Keratinocyte (primary cell): ENCODE measurements around the gene SLC23A2. TPM values are rescaled to one million over a fixed set of nuclear protein-coding genes. Genes with fewer than 3 reads are reported as not detected.

Experiments used
- DNase-seq: peaks from one replicate; pipeline ENCODE4 v3.0.0-alpha.2; 2011; ENCODE audit warnings: low read depth, missing footprints, low spot score
- FAIRE-seq: peaks from 2 replicates; lab custom pipeline; 2011; peaks lifted over from hg19 to GRCh38; lab: Jason Lieb, UNC
- H2AFZ ChIP-seq: 2 replicates; pipeline ENCODE4 v1.6.0; 2012; ENCODE audit warnings: low read length, control low read depth, inconsistent platforms; ENCODE audit not compliant: control insufficient read depth
- H3K27ac ChIP-seq: 2 replicates; pipeline ENCODE4 v1.5.1; 2011; ENCODE audit warnings: low read length; ENCODE audit not compliant: control insufficient read depth, insufficient read depth
- H3K27me3 ChIP-seq: 3 replicates; pipeline ENCODE4 v1.6.0; 2011; ENCODE audit warnings: low read length; ENCODE audit not compliant: control insufficient read depth, insufficient read depth; ENCODE audit errors: extremely low read depth
- H3K36me3 ChIP-seq, 2 experiments: 2 replicates in 1 of 2; 3 replicates in 1 of 2; pipeline ENCODE4 v1.5.1; 2011; ENCODE audit warnings: low read length in 2 of 2, mild to moderate bottlenecking in 1 of 2; ENCODE audit not compliant: control insufficient read depth in 2 of 2, insufficient read depth in 2 of 2; ENCODE audit errors: extremely low read depth in 1 of 2
- H3K4me1 ChIP-seq: 3 replicates; pipeline ENCODE4 v1.5.1; 2011; ENCODE audit warnings: low read length; ENCODE audit not compliant: control insufficient read depth, insufficient read depth; ENCODE audit errors: extremely low read depth
- H3K4me2 ChIP-seq: 3 replicates; pipeline ENCODE4 v1.6.0; 2011; ENCODE audit warnings: low read depth, low read length; ENCODE audit not compliant: control insufficient read depth, insufficient read depth; ENCODE audit errors: extremely low read depth
- H3K4me3 ChIP-seq, 3 experiments: fragments of 200-600 bp in 1 of 3; sonication (generic) in 1 of 3; 2 replicates in 2 of 3; 3 replicates in 1 of 3; pipeline ENCODE4 v1.5.1; 2011 to 2016; ENCODE audit warnings: low read length in 3 of 3, mild to moderate bottlenecking in 3 of 3, control low read depth in 2 of 3, inconsistent platforms in 1 of 3, low read depth in 1 of 3, mixed read lengths in 1 of 3, mixed run types in 1 of 3, moderate library complexity in 1 of 3; ENCODE audit not compliant: control insufficient read depth in 2 of 3, insufficient read depth in 2 of 3; ENCODE audit errors: extremely low read depth in 1 of 3
- H3K79me2 ChIP-seq: 2 replicates; pipeline ENCODE4 v1.6.0; 2012; ENCODE audit warnings: low read length; ENCODE audit not compliant: control insufficient read depth, insufficient read depth
- H3K9ac ChIP-seq: 3 replicates; pipeline ENCODE4 v1.6.0; 2011; ENCODE audit warnings: low read length; ENCODE audit not compliant: control insufficient read depth, insufficient read depth; ENCODE audit errors: extremely low read depth
- H3K9me1 ChIP-seq: 3 replicates; pipeline ENCODE4 v1.6.0; 2011; ENCODE audit warnings: low read length; ENCODE audit not compliant: control insufficient read depth, insufficient read depth; ENCODE audit errors: extremely low read depth
- H3K9me3 ChIP-seq: 2 replicates; pipeline ENCODE4 v1.5.1; 2012; ENCODE audit warnings: low read depth, low read length; ENCODE audit not compliant: control insufficient read depth
- H4K20me1 ChIP-seq: 3 replicates; pipeline ENCODE4 v1.6.0; 2011; ENCODE audit warnings: low read length; ENCODE audit not compliant: control insufficient read depth, insufficient read depth; ENCODE audit errors: extremely low read depth
- CTCF ChIP-seq, 3 experiments: IDR thresholded peaks in 1 of 3; conservative IDR thresholded peaks in 1 of 3; optimal IDR thresholded peaks in 1 of 3; 2 replicates in 2 of 3; 3 replicates in 1 of 3; pipeline versions ENCODE3 to v1.5.1; 2011; ENCODE audit warnings: low read length in 3 of 3, mild to moderate bottlenecking in 3 of 3, moderate library complexity in 2 of 3, control low read depth in 1 of 3, inconsistent platforms in 1 of 3; ENCODE audit not compliant: insufficient read depth in 2 of 3; ENCODE audit errors: extremely low read depth in 1 of 3
- EZH2 ChIP-seq: IDR thresholded peaks from one replicate; pipeline ENCODE4 v1.6.1; 2012; ENCODE audit warnings: inconsistent platforms, mild to moderate bottlenecking, low read length, moderate library complexity
- dilution Hi-C: fragments of 300-500 bp; cut with MboI; formaldehyde crosslinking; loops from one replicate; pipeline ENCODE4 v1.7.0; 2020; ENCODE audit warnings: low sequenced_read_pairs; ENCODE audit not compliant: extremely low pct_ligation_motif_present
- polyA plus RNA-seq, 5 experiments: library from polyadenylated mRNA; depleted of rRNA in 3 of 5; stranded (reverse) in 3 of 5; stranded (forward) in 1 of 5; unstranded in 1 of 5; fragments of >200 nt; gene quantifications; 1 replicate in 1 of 5; 2 replicates in 3 of 5; 3 replicates in 1 of 5; pipeline versions ENCODE4 v1.2.1 to v1.2.3, GENCODE V29; 2011 to 2012; ENCODE audit warnings: missing spikeins in 2 of 5, low read depth in 1 of 5, low replicate concordance in 1 of 5

SLC23A2 gene
- polyA plus RNA-seq, 1 donor (not counting 4 experiments of a cell fraction or from before 2014, with no cell fraction given), result 13.4 TPM

GRCh38 chr20:4985658-4986057 is 15.7 kb downstream of the SLC23A2 start:
- H4K20me1 ChIP-seq, result no peaks in the 10 kb centered on the region
- no peak overlapping the region for H3K27ac ChIP-seq
- no peak for TF ChIP-seq CTCF (optimal IDR thresholded peaks at IDR 0.05 in 1 of 3, IDR thresholded peaks at IDR 0.05 in 1 of 3, conservative IDR thresholded peaks at IDR 0.05 in 1 of 3; ENCODE audit: extremely low read depth in 1 of 3, insufficient read depth in 2 of 3, low read length in 3 of 3)
- TF ChIP-seq EZH2, result no peak
- dilution Hi-C loops, result no loop called here
- H3K27me3 ChIP-seq, result no peaks in the 10 kb centered on the region
- no peak overlapping the region for H3K4me3 ChIP-seq
- no peaks in the 10 kb centered on the region for H3K9me1 ChIP-seq
- no peaks in the 10 kb centered on the region for H3K36me3 ChIP-seq
- no peak overlapping the region for H3K4me2 ChIP-seq
- no peak overlapping the region for H3K9ac ChIP-seq
- DNase-seq (no peak), FAIRE-seq (no peak)
- H3K9me3 ChIP-seq, result no peaks in the 10 kb centered on the region
- H2AFZ ChIP-seq, result no peak overlapping the region
- no peaks in the 10 kb centered on the region for H3K4me1 ChIP-seq
- H3K79me2 ChIP-seq, result peaks cover 15% of the 10 kb centered on the region

- H3K4me3 ChIP-seq, result no peak overlapping the region
- peaks cover 25% of the 10 kb centered on the region for H3K79me2 ChIP-seq
- FAIRE-seq (no peak), DNase-seq (no peak)
- no peaks in the 10 kb centered on the region for H3K4me1 ChIP-seq
- H3K9ac ChIP-seq, result no peak overlapping the region
- no peaks in the 10 kb centered on the region for H3K9me1 ChIP-seq
- H3K27ac ChIP-seq, result no peak overlapping the region
- dilution Hi-C loops, result no loop called here
- H3K9me3 ChIP-seq, result no peaks in the 10 kb centered on the region
- no peaks in the 10 kb centered on the region for H3K36me3 ChIP-seq
- no peak overlapping the region for H2AFZ ChIP-seq
- no peaks in the 10 kb centered on the region for H4K20me1 ChIP-seq
- no peak overlapping the region for H3K4me2 ChIP-seq
- TF ChIP-seq CTCF (optimal IDR thresholded peaks at IDR 0.05 in 1 of 3, IDR thresholded peaks at IDR 0.05 in 1 of 3, conservative IDR thresholded peaks at IDR 0.05 in 1 of 3; ENCODE audit: extremely low read depth in 1 of 3, insufficient read depth in 2 of 3, low read length in 3 of 3), result no peak
- TF ChIP-seq EZH2, result no peak
- no peaks in the 10 kb centered on the region for H3K27me3 ChIP-seq
Measured at GRCh38 chr20:4982281-4982680, 19.0 kb downstream of the SLC23A2 start.
